CD8-positive, alpha-beta memory T cell (primary cell): Measurements from ENCODE around the gene PLCD1. TPM values are rescaled to one million over a fixed set of nuclear protein-coding genes. Genes with fewer than 3 reads are reported as not detected.

Experiments
- CTCF ChIA-PET: fragments of 350-600 bp; sonication (Branson Sonifier 250); formaldehyde crosslinking; loops from one replicate; lab custom pipeline; 2021; ENCODE audit warnings: antibody characterized with exemption; lab: Charles Lee
- POLR2A ChIA-PET: fragments of 350-600 bp; sonication (Branson Sonifier 250); formaldehyde crosslinking; loops from one replicate; lab custom pipeline; 2021; ENCODE audit warnings: antibody characterized with exemption; lab: Charles Lee
- DNase-seq, 5 donors: peaks; one replicate each; pipeline versions ENCODE4 v3.0.0 to v3.0.0-alpha.2; 2020 to 2022; ENCODE audit warnings: mixed read lengths in 1 of 5
- H3K27ac ChIP-seq: one replicate; pipeline ENCODE4 v1.7.0; 2013; ENCODE audit warnings: low read depth, mild to moderate bottlenecking, low read length, moderate library complexity
- H3K27me3 ChIP-seq: 2 replicates; pipeline ENCODE4 v1.7.0; 2013; ENCODE audit warnings: low read length, mild to moderate bottlenecking; ENCODE audit not compliant: insufficient read depth, poor library complexity, severe bottlenecking
- H3K36me3 ChIP-seq: 2 replicates; pipeline ENCODE4 v1.7.0; 2013; ENCODE audit warnings: mild to moderate bottlenecking, low read length, moderate library complexity; ENCODE audit not compliant: insufficient read depth
- H3K4me1 ChIP-seq: 2 replicates; pipeline ENCODE4 v1.7.0; 2013; ENCODE audit warnings: mild to moderate bottlenecking, low read length, moderate library complexity; ENCODE audit not compliant: insufficient read depth
- H3K4me3 ChIP-seq: 2 replicates; pipeline ENCODE4 v1.7.0; 2013; ENCODE audit warnings: mild to moderate bottlenecking, low read length
- H3K9me3 ChIP-seq: 2 replicates; pipeline ENCODE4 v1.7.0; 2013; ENCODE audit warnings: mild to moderate bottlenecking, low read length
- H3K27ac Mint-ChIP-seq, 8 donors: one replicate each; pipeline ENCODE4 v1.8.0; 2020 to 2021; ENCODE audit warnings: mixed read lengths in 8 of 8, mild to moderate bottlenecking in 6 of 8, inconsistent platforms in 3 of 8, moderate library complexity in 3 of 8
- H3K27me3 Mint-ChIP-seq, 2 donors: one replicate each; pipeline ENCODE4 v1.8.0; 2020 to 2021; ENCODE audit warnings: mixed read lengths in 2 of 2, mild to moderate bottlenecking in 1 of 2, moderate library complexity in 1 of 2
- H3K36me3 Mint-ChIP-seq, 3 donors: one replicate each; pipeline ENCODE4 v1.8.0; 2020 to 2021; ENCODE audit warnings: mixed read lengths in 3 of 3, inconsistent platforms in 1 of 3, mild to moderate bottlenecking in 1 of 3
- H3K4me1 Mint-ChIP-seq, 3 donors: one replicate each; pipeline ENCODE4 v1.8.0; 2020 to 2021; ENCODE audit warnings: mixed read lengths in 3 of 3, inconsistent platforms in 1 of 3, mild to moderate bottlenecking in 1 of 3
- H3K4me3 Mint-ChIP-seq, 7 donors: one replicate each; pipeline ENCODE4 v1.8.0; 2020 to 2021; ENCODE audit warnings: mixed read lengths in 7 of 7, mild to moderate bottlenecking in 6 of 7, moderate library complexity in 4 of 7, inconsistent platforms in 2 of 7
- H3K9me3 Mint-ChIP-seq, 5 donors: one replicate each; pipeline ENCODE4 v1.8.0; 2020 to 2022; ENCODE audit warnings: mixed read lengths in 5 of 5, mild to moderate bottlenecking in 3 of 5, moderate library complexity in 2 of 5, inconsistent platforms in 1 of 5
- polyA plus RNA-seq: library from polyadenylated mRNA; unstranded; fragments of 300-500 nt; fragmentation: Illumina TruSeq; gene quantifications from one replicate; pipeline ENCODE4 v1.2.3, GENCODE V29; 2021
- total RNA-seq, 2 experiments: library from RNA; stranded (reverse); gene quantifications; one replicate each; pipeline ENCODE4 v1.2.3, GENCODE V29; 2021

Gene PLCD1
- total and polyA plus RNA-seq, 3 experiments from 2014 or later: 12.8 to 36.4 (median 18.5) TPM

DNA sequence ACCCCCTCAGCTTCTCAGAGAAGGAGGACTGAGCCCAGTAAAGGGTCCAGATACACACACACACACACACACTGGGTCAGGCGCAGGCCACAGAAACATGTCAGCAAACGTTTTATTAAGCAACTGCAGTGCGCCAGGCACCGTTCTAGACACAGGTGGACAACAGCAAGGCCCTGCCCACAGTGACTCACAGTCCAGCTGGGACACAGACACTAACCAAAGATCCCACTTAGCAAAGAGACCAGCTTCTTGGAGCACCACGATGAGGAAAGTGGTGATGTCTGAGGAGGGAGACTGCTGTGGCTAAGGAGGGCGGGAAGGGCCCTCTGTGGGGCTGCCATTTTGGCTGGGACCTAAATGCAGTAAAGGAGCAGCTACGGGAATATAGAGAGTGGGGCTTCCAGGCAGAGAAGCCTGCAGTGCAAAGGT lies 41.7 kb downstream of the PLCD1 start:
- no peaks in the 10 kb centered on the region for H3K36me3 Mint-ChIP-seq
- peak overlapping the region in 1 of 7 donors; percentile 20 for H3K4me3 Mint-ChIP-seq
- Histone ChIP-seq H3K4me3 (no peak overlapping the region), H3K27me3 (no peaks in the 10 kb centered on the region), H3K27ac (peak overlapping the region; percentile 64), H3K36me3 (no peaks in the 10 kb centered on the region), H3K4me1 (no peaks in the 10 kb centered on the region), H3K9me3 (no peaks in the 10 kb centered on the region)
- peaks cover 0 to 1% of the 10 kb centered on the region in 2 donors for H3K27me3 Mint-ChIP-seq
- ChIA-PET CTCF (interaction anchor here (0.8 to 3.4 kb wide), 2 partner anchors 9 to 13 kb away, joined by 3 to 13 read pairs; no protein-coding TSS in a partner anchor), POLR2A (no interaction called here)
- H3K9me3 Mint-ChIP-seq: no peaks in the 10 kb centered on the region
- H3K4me1 Mint-ChIP-seq: peaks cover 0 to 6% (median under 1%) of the 10 kb centered on the region in 3 donors
- DNase-seq: no peak
- peak overlapping the region in 3 of 8 donors; percentile 5 to 92 (median 91) for H3K27ac Mint-ChIP-seq

DNA sequence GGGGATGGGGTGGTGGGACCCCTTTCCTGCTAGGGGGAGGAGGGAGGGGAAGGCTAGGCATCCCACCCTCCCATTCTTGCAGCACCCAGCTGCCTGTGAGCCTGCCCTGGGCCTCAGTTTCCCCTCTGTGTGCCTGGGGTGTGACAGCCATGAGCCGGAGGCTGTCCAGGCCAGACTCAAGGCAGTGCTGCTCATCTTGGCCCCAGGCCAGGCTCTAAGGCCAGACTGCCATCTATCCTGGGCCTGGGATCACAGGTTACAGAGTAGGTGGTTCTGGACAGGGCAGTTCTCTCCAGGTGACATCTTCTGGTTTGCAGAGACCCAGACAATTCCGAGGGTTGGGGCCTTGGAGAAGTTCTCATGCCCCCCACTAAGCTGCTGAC lies 42.1 kb downstream of the PLCD1 start:
- no peak overlapping the region for H3K27ac Mint-ChIP-seq
- no peaks in the 10 kb centered on the region for H3K36me3 ChIP-seq
- peaks cover 0 to 5% (median 0%) of the 10 kb centered on the region in 3 donors for H3K4me1 Mint-ChIP-seq
- H3K27me3 Mint-ChIP-seq: no peaks in the 10 kb centered on the region
- POLR2A ChIA-PET: no interaction called here
- H3K36me3 Mint-ChIP-seq: no peaks in the 10 kb centered on the region
- peak overlapping the region; percentile 64 for H3K27ac ChIP-seq
- no peaks in the 10 kb centered on the region for H3K4me1 ChIP-seq
- CTCF ChIA-PET: interaction anchor here (0.8 to 3.4 kb wide), 2 partner anchors 10 to 12 kb away, joined by 3 to 13 read pairs; no protein-coding TSS in a partner anchor
- H3K9me3 ChIP-seq: no peaks in the 10 kb centered on the region
- no peak for DNase-seq
- H3K9me3 Mint-ChIP-seq: no peaks in the 10 kb centered on the region
- H3K27me3 ChIP-seq: no peaks in the 10 kb centered on the region
- no peak overlapping the region for H3K4me3 ChIP-seq
- no peak overlapping the region for H3K4me3 Mint-ChIP-seq

DNA sequence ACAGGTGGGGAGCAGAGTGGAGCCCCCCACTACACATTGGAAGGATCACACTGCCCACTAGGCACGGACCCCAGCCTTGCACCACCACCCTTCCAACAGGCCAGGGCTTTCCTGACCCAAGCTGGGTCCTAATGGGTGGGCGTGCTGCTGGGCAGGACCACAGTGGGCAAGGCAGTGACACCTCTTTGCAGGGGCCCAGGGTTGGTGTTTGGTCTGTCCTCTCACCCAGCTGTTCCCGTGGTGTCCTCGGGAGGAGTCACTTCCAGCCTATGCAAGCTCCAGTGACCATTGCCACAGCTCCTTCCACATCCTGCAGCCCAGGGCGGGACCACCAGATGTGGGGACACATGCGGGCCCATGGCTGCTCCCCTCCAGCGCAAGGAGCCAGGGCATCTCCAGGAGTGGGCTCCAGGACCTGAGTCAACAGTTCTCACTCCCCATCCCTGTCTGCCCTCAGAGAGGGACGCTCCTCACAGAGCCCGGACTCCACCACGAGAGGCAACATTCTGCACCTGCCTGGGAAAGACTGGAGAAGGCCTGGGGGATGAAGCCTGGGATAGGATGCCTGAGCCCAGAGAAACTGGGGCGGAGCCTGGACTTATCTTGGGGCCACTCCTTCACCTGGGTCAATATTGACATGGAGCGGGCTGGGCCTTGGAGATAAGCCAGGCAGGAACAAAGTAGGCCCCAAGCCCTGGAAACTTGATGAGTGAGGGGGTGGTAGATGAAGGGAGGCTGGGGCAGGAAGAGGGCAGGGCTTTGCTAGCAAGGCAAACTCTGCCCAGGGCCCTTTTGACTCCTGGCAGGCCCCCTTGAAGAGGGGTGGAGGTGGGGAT lies 42.7 kb downstream of the PLCD1 start:
- Mint-ChIP-seq H3K4me1 (peaks cover 0 to 5% (median 0%) of the 10 kb centered on the region in 3 donors), H3K4me3 (no peak overlapping the region), H3K36me3 (no peaks in the 10 kb centered on the region), H3K27me3 (no peaks in the 10 kb centered on the region), H3K9me3 (no peaks in the 10 kb centered on the region), H3K27ac (no peak overlapping the region)
- peak overlapping the region; percentile 64 for H3K27ac ChIP-seq
- POLR2A ChIA-PET: no interaction called here
- H3K4me3 ChIP-seq: no peak overlapping the region
- CTCF ChIA-PET: interaction anchor here (0.9 to 3.4 kb wide), 3 partner anchors 10 to 19 kb away, joined by 3 to 13 read pairs (median 9); no protein-coding TSS in a partner anchor
- no peak for DNase-seq
- H3K36me3 ChIP-seq: no peaks in the 10 kb centered on the region
- no peaks in the 10 kb centered on the region for H3K9me3 ChIP-seq
- no peaks in the 10 kb centered on the region for H3K4me1 ChIP-seq
- H3K27me3 ChIP-seq: no peaks in the 10 kb centered on the region

DNA sequence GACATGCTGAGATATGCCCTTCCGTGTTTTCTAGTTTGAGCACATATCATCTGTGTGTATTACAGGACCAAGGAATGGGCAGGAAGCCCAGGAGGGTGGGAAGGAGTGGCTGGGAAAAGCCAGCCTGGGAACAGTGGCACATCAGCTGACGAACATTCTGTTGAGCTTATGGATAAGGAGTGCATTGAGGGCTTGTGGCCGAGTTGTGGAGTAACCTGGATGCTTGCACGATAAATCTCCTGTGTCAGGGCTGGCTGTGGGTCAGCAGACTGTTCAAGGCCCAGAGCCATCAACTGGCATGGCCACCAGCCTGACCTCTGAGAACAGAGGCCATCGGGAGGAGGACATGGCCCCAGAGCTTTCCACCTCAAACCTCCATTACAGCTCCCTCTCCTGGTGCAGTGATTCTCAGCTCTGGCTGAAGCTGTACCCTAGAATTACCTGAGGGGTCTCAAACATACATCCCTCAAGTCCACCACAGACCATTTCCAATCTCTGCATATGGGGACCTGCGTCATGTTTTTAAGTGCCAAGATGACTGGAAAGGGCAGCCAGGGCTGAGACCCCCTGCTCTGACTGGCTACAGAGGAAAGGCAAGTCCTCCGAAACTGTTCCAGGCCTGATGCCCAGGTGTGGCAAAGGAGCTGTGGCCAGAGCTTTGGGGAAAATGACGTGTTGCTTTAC lies 43.7 kb downstream of the PLCD1 start:
- DNase-seq: no peak
- Mint-ChIP-seq H3K27ac (no peak overlapping the region), H3K36me3 (no peaks in the 10 kb centered on the region), H3K27me3 (peaks cover 0 to 4% of the 10 kb centered on the region in 2 donors), H3K9me3 (no peaks in the 10 kb centered on the region), H3K4me3 (no peak overlapping the region), H3K4me1 (peaks cover 0 to 5% (median 0%) of the 10 kb centered on the region in 3 donors)
- Histone ChIP-seq H3K9me3 (no peaks in the 10 kb centered on the region), H3K36me3 (no peaks in the 10 kb centered on the region), H3K27ac (no peak overlapping the region), H3K4me3 (no peak overlapping the region), H3K27me3 (no peaks in the 10 kb centered on the region), H3K4me1 (no peaks in the 10 kb centered on the region)
- POLR2A ChIA-PET: no interaction called here
- CTCF ChIA-PET: interaction anchor here (0.9 to 3.4 kb wide), 3 partner anchors 11 to 19 kb away, joined by 3 to 13 read pairs (median 9); no protein-coding TSS in a partner anchor

DNA sequence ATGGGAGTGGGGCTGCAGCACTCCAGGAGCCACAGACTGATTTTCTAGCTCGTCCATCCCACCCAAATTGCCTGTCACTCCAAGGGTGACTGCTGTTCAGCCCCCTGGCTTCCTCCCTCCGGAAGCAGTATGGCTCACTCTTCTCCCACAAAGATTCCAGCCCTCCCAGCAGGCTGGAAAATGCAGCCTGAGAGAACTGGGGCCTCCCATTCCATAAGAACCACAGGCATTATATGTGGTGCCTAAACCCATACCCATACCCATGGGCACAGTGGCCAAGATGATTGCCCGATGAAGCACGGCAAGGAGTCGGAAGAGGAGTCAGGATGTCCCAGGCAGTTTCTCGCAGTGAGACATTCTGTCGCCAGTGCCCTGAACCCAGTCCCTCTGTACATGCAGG lies 44.8 kb downstream of the PLCD1 start:
- H3K36me3 Mint-ChIP-seq: no peaks in the 10 kb centered on the region
- peaks cover 4 to 8% of the 10 kb centered on the region in 2 donors for H3K27me3 Mint-ChIP-seq
- Histone ChIP-seq H3K36me3 (no peaks in the 10 kb centered on the region), H3K27me3 (no peaks in the 10 kb centered on the region), H3K9me3 (no peaks in the 10 kb centered on the region), H3K27ac (no peak overlapping the region), H3K4me3 (no peak overlapping the region), H3K4me1 (no peaks in the 10 kb centered on the region)
- no peak overlapping the region for H3K27ac Mint-ChIP-seq
- DNase-seq: no peak
- H3K9me3 Mint-ChIP-seq: no peaks in the 10 kb centered on the region
- H3K4me3 Mint-ChIP-seq: no peak overlapping the region
- peaks cover 0 to 5% (median 0%) of the 10 kb centered on the region in 3 donors for H3K4me1 Mint-ChIP-seq
- ChIA-PET POLR2A (no interaction called here), CTCF (interaction anchor here (2.3 to 3.4 kb wide), 2 partner anchors 10 to 12 kb away, joined by 9 to 13 read pairs; no protein-coding TSS in a partner anchor)

DNA sequence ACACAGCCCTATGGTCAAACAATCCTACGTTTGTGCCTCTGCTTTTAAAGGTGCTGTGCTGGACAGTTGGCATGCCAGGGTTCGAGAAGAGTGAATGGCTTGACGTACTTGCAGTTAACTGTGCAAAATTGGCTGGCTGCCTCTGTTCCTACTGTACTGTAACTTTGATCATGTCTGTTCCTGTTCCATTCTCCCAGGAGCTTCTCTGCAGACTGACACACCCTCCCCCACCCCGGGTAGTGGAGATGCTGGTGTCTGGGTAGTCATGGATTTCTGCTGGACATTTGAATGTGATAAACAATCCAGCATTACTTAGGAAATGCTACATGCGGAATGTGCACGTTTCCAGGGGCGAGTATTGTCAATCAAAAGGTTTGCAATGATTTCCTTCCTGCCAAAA lies 45.4 kb downstream of the PLCD1 start:
- ChIA-PET POLR2A (no interaction called here), CTCF (interaction anchor here (2.3 kb wide), 1 partner anchor 10 kb away, joined by 9 read pairs; no protein-coding TSS in a partner anchor)
- H3K36me3 ChIP-seq: no peaks in the 10 kb centered on the region
- H3K4me1 ChIP-seq: no peaks in the 10 kb centered on the region
- no peak for DNase-seq
- no peaks in the 10 kb centered on the region for H3K9me3 Mint-ChIP-seq
- peaks cover 4 to 8% of the 10 kb centered on the region in 2 donors for H3K27me3 Mint-ChIP-seq
- no peak overlapping the region for H3K4me3 Mint-ChIP-seq
- H3K27ac ChIP-seq: no peak overlapping the region
- peaks cover 0 to 5% (median 0%) of the 10 kb centered on the region in 3 donors for H3K4me1 Mint-ChIP-seq
- H3K4me3 ChIP-seq: no peak overlapping the region
- H3K9me3 ChIP-seq: no peaks in the 10 kb centered on the region
- H3K27me3 ChIP-seq: no peaks in the 10 kb centered on the region
- peak overlapping the region in 1 of 8 donors; percentile 57 for H3K27ac Mint-ChIP-seq
- no peaks in the 10 kb centered on the region for H3K36me3 Mint-ChIP-seq

DNA sequence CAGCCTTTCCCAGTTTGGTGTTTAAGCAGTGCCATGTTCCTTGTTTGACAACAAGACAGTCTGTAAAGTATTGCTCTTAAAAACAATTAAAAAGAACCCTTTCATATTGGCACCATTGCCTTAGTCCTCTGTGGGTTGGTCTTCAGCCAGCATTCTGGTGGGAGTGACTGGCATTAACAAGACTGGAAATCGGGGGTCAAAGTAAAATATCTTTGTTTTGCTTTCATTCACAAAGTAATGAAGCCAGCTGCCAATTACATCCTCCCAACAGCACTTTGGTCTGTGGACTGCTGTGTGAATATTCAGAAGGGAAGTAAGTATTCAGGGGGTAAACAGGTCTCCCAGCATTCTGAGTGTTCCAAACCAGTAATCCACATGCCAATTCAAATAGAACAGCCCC lies 47.1 kb downstream of the PLCD1 start:
- peaks cover 5 to 8% of the 10 kb centered on the region in 2 donors for H3K27me3 Mint-ChIP-seq
- DNase-seq: no peak
- no peak overlapping the region for H3K4me3 Mint-ChIP-seq
- H3K4me1 Mint-ChIP-seq: no peaks in the 10 kb centered on the region
- Histone ChIP-seq H3K27me3 (no peaks in the 10 kb centered on the region), H3K9me3 (no peaks in the 10 kb centered on the region), H3K4me3 (no peak overlapping the region), H3K36me3 (no peaks in the 10 kb centered on the region), H3K27ac (no peak overlapping the region), H3K4me1 (no peaks in the 10 kb centered on the region)
- ChIA-PET POLR2A (no interaction called here), CTCF (interaction anchor here (1.0 kb wide), 1 partner anchor 127 kb away, joined by 3 read pairs; no protein-coding TSS in a partner anchor)
- no peaks in the 10 kb centered on the region for H3K36me3 Mint-ChIP-seq
- no peak overlapping the region for H3K27ac Mint-ChIP-seq
- no peaks in the 10 kb centered on the region for H3K9me3 Mint-ChIP-seq
